PC-9 (cell line): ENCODE data around the gene TMTC2. TPM values are rescaled to one million over a fixed set of nuclear protein-coding genes. Genes with fewer than 3 reads are reported as not detected.

ENCODE experiments used
- BruUV-seq: library from RNA; stranded (reverse); fragments of 400-500 nt; replicated peaks from 2 replicates; lab custom pipeline; 2021; lab: Mats Ljungman, UMichigan
- CTCF ChIA-PET: fragments of 300-600 bp; sonication (Branson Sonifier 250); formaldehyde crosslinking; loops from one replicate; lab custom pipeline; 2022; ENCODE audit warnings: antibody characterized with exemption; lab: Charles Lee
- POLR2A ChIA-PET: fragments of 300-600 bp; sonication (Branson Sonifier 250); formaldehyde crosslinking; loops from one replicate; lab custom pipeline; 2022; ENCODE audit warnings: antibody characterized with exemption; ENCODE audit not compliant: unreplicated experiment; lab: Charles Lee
- DNase-seq, 2 experiments: peaks; one replicate each; pipeline versions ENCODE4 v3.0.0 to v3.0.0-alpha.2; 2015 to 2022; ENCODE audit warnings: mixed read lengths in 1 of 2
- H2AFZ ChIP-seq: fragments of 200-600 bp; sonication (generic); 2 replicates; pipeline ENCODE4 v1.8.1; 2017; ENCODE audit warnings: antibody characterized with exemption
- H3F3A ChIP-seq: fragments of 200-600 bp; sonication (generic); 2 replicates; pipeline ENCODE4 v1.8.1; 2017; ENCODE audit warnings: antibody characterized with exemption, mild to moderate bottlenecking, low read depth; ENCODE audit not compliant: insufficient read depth
- H3K27ac ChIP-seq: fragments of 200-600 bp; sonication (generic); 2 replicates; pipeline ENCODE4 v1.6.1; 2016; ENCODE audit warnings: mixed run types
- H3K27me3 ChIP-seq: fragments of 200-600 bp; sonication (generic); 2 replicates; pipeline ENCODE4 v1.6.1; 2016; ENCODE audit warnings: low read depth, mixed run types; ENCODE audit not compliant: insufficient read depth
- H3K36me3 ChIP-seq: fragments of 200-600 bp; sonication (generic); 2 replicates; pipeline ENCODE4 v1.6.1; 2016; ENCODE audit warnings: low read depth, mixed run types
- H3K4me1 ChIP-seq: fragments of 200-600 bp; sonication (generic); replicated peaks from 2 replicates; pipeline ENCODE4 v1.6.1; 2016; ENCODE audit warnings: mixed run types; ENCODE audit not compliant: insufficient read depth
- H3K4me2 ChIP-seq: fragments of 200-600 bp; sonication (generic); 2 replicates; pipeline ENCODE4 v1.6.1; 2017; ENCODE audit warnings: mixed run types
- H3K4me3 ChIP-seq: fragments of 200-600 bp; sonication (generic); 2 replicates; pipeline ENCODE4 v1.6.1; 2016; ENCODE audit warnings: mixed run types
- H3K79me2 ChIP-seq: fragments of 200-600 bp; sonication (generic); 2 replicates; pipeline ENCODE4 v1.6.1; 2017; ENCODE audit warnings: low read depth, mixed run types
- H3K9me2 ChIP-seq: fragments of 200-600 bp; sonication (generic); 2 replicates; pipeline ENCODE4 v1.8.1; 2017; ENCODE audit warnings: mild to moderate bottlenecking; ENCODE audit not compliant: insufficient read depth
- H3K9me3 ChIP-seq: fragments of 200-600 bp; sonication (generic); 2 replicates; pipeline ENCODE4 v1.8.1; 2016; ENCODE audit warnings: low read depth; ENCODE audit not compliant: insufficient read depth
- H4K20me1 ChIP-seq: fragments of 200-600 bp; sonication (generic); 2 replicates; pipeline ENCODE4 v1.8.1; 2017; ENCODE audit not compliant: insufficient read depth
- CTCF ChIP-seq: fragments of 200-600 bp; sonication (generic); conservative IDR thresholded peaks from 2 replicates; pipeline ENCODE4 v1.6.1; 2017; ENCODE audit warnings: mixed run types, antibody characterized with exemption, mild to moderate bottlenecking, moderate library complexity
- EZH2 ChIP-seq: fragments of 200-600 bp; sonication (generic); IDR thresholded peaks from 2 replicates; pipeline ENCODE4 v1.8.0; 2017; ENCODE audit warnings: antibody characterized with exemption, low read depth
- intact Hi-C: fragments of 100-400 bp; cut with micrococcal nuclease; formaldehyde crosslinking; loops from one replicate; pipeline ENCODE4 v1.10.0; 2022; ENCODE audit not compliant: unreplicated experiment
- total RNA-seq: library from RNA; stranded (reverse); gene quantifications from 2 replicates; pipeline ENCODE4 v1.2.3, GENCODE V29; 2021

Gene TMTC2
- total RNA-seq, 1 experiment from 2014 or later: 8.6 TPM

- no peaks in the 10 kb centered on the region for H3K79me2 ChIP-seq
- no peaks in the 10 kb centered on the region for H3K27me3 ChIP-seq
- TF ChIP-seq EZH2: no peak
- TF ChIP-seq CTCF: no peak
- ChIA-PET CTCF (no interaction called here), POLR2A (no interaction called here)
- no peaks in the 10 kb centered on the region; the same call in 1 of the 2 replicates for H3K9me3 ChIP-seq
- H2AFZ ChIP-seq: no peak overlapping the region
- no peaks in the 10 kb centered on the region for H3F3A ChIP-seq
- H3K9me2 ChIP-seq: no peaks in the 10 kb centered on the region
- H3K4me3 ChIP-seq: no peak overlapping the region
- no peak overlapping the region for H3K4me2 ChIP-seq
- no peaks in the 10 kb centered on the region for H4K20me1 ChIP-seq
- no peaks in the 10 kb centered on the region for H3K4me1 ChIP-seq
- intact Hi-C loops: no loop called here
- H3K27ac ChIP-seq: no peak overlapping the region
- no peaks in the 10 kb centered on the region for H3K36me3 ChIP-seq
- DNase-seq: no peak
- no TSS peak for BruUV-seq
Measured at GRCh38 chr12:82671673-82672195, 15.0 kb upstream of the TMTC2 start.

GRCh38 chr12:82672811-82673495 is 13.8 kb upstream of the TMTC2 start:
- H3K36me3 ChIP-seq: no peaks in the 10 kb centered on the region
- no peak overlapping the region for H3K4me2 ChIP-seq
- H3K4me3 ChIP-seq: no peak overlapping the region
- POLR2A ChIA-PET: no interaction called here
- no peaks in the 10 kb centered on the region; the same call in 1 of the 2 replicates for H3K9me3 ChIP-seq
- no peaks in the 10 kb centered on the region for H4K20me1 ChIP-seq
- CTCF ChIA-PET: interaction anchor here (0.7 kb wide), 1 partner anchor 12 kb away, joined by 4 read pairs; no protein-coding TSS in a partner anchor
- H3K27ac ChIP-seq: no peak overlapping the region
- intact Hi-C loops: no loop called here
- no peaks in the 10 kb centered on the region for H3K79me2 ChIP-seq
- no peaks in the 10 kb centered on the region for H3K4me1 ChIP-seq
- H2AFZ ChIP-seq: no peak overlapping the region
- H3K27me3 ChIP-seq: no peaks in the 10 kb centered on the region
- DNase-seq: no peak
- no peaks in the 10 kb centered on the region for H3K9me2 ChIP-seq
- no TSS peak for BruUV-seq
- H3F3A ChIP-seq: no peaks in the 10 kb centered on the region
- no peak for TF ChIP-seq EZH2

- Histone ChIP-seq H3F3A (no peaks in the 10 kb centered on the region), H3K36me3 (no peaks in the 10 kb centered on the region), H2AFZ (no peak overlapping the region), H3K4me1 (no peaks in the 10 kb centered on the region), H3K9me2 (no peaks in the 10 kb centered on the region), H4K20me1 (no peaks in the 10 kb centered on the region), H3K79me2 (no peaks in the 10 kb centered on the region), H3K27ac (no peak overlapping the region), H3K4me2 (no peak overlapping the region), H3K4me3 (no peak overlapping the region), H3K27me3 (no peaks in the 10 kb centered on the region), H3K9me3 (no peaks in the 10 kb centered on the region; the same call in 1 of the 2 replicates)
- no peak for DNase-seq
- ChIA-PET CTCF (no interaction called here), POLR2A (interaction anchor here (0.6 kb wide), 1 partner anchor 69 kb away, joined by 9 read pairs; no protein-coding TSS in a partner anchor)
- intact Hi-C loops: no loop called here
- TF ChIP-seq EZH2 (no peak), CTCF (no peak)
- BruUV-seq: no TSS peak
Measured at GRCh38 chr12:82673698-82674097, 13.0 kb upstream of the TMTC2 start.
